ENCODE results near the gene SOS1.
A peak's percentile ranks its signal among the peaks of the same experiment; 100 is the strongest.

The SOS1 gene

DNA sequence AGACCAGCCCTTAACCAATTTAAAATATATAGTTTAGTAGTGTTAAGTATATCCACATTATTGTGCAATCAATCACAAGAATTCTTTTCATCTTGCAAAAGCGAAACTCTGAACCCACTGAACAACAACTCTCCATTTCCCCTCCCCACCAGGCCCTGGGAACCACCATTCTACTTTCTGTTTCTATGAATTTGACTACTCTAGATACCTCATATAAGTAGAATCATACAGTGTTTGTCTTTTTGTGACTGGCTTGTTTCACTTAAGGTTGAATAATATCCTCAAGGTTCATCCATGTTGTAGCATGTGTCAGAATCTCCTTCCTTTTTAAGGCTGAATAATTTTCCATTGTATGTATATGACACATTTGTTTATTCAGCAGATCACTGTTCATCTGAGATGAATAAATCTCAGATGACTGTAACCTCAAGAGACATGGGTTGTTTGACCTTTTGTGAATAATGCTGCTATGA lies 8.1 kb upstream of the SOS1 start:
- no peak overlapping the region for H3K4me3 ChIP-seq (ENCODE audit: control insufficient read depth, low read depth, low read length)
- DNase-seq (ENCODE audit: low read depth), result peak; percentile 64
- TF ChIP-seq, protein P1, sequence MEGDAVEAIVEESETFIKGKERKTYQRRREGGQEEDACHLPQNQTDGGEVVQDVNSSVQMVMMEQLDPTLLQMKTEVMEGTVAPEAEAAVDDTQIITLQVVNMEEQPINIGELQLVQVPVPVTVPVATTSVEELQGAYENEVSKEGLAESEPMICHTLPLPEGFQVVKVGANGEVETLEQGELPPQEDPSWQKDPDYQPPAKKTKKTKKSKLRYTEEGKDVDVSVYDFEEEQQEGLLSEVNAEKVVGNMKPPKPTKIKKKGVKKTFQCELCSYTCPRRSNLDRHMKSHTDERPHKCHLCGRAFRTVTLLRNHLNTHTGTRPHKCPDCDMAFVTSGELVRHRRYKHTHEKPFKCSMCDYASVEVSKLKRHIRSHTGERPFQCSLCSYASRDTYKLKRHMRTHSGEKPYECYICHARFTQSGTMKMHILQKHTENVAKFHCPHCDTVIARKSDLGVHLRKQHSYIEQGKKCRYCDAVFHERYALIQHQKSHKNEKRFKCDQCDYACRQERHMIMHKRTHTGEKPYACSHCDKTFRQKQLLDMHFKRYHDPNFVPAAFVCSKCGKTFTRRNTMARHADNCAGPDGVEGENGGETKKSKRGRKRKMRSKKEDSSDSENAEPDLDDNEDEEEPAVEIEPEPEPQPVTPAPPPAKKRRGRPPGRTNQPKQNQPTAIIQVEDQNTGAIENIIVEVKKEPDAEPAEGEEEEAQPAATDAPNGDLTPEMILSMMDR (conservative IDR thresholded peaks at IDR 0.05; ENCODE audit: control insufficient read depth, insufficient read depth, low read depth, low read length), result no peak

DNA sequence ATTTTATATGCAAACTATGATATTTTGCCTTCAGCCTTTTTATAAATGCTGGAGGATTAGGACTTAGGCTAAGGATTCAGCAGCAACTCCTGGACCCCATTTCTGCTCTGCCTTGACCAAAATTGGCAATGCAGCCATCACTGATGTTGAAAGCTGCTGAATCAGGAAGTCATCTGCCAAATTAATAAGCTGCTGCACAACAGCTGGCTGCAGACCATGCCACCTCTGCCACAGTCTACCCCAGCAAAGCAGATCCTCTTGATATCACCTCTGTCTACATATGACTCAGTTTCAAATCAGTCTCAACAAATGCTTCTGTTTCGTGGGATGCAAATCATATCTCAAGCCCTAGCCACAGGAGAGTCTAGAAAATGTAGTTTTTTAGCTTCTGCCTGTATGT lies 7.1 kb upstream of the SOS1 start:
- peak; percentile 63 for DNase-seq (ENCODE audit: low read depth)

DNA sequence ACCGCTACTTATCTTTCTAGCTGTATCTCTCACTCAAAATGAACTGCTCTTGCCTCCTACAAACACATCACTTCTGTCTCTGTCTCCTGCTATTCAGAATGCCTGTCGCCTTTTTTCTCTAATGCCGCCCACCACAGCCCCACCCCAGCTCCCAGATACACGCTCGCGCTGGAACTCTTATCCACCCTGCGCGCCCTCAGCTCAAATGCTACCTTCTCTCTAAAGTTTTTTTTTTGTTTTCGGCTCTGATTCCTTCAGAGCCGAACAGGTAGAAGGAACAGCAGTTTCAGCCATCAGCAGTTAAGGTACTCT lies 3.9 kb upstream of the SOS1 start:
- TF ChIP-seq, protein P1 (conservative IDR thresholded peaks at IDR 0.05; ENCODE audit: control insufficient read depth, insufficient read depth, low read depth, low read length), result no peak
- no peak for DNase-seq (ENCODE audit: low read depth)
- H3K4me3 ChIP-seq (ENCODE audit: control insufficient read depth, low read depth, low read length), result peak overlapping the region; percentile 72

More for the DNA sequence above, 7.1 kb upstream of the SOS1 start:
- TF ChIP-seq, protein P1 (conservative IDR thresholded peaks at IDR 0.05; ENCODE audit: control insufficient read depth, insufficient read depth, low read depth, low read length), result no peak
- no peak overlapping the region for H3K4me3 ChIP-seq (ENCODE audit: control insufficient read depth, low read depth, low read length)

DNA sequence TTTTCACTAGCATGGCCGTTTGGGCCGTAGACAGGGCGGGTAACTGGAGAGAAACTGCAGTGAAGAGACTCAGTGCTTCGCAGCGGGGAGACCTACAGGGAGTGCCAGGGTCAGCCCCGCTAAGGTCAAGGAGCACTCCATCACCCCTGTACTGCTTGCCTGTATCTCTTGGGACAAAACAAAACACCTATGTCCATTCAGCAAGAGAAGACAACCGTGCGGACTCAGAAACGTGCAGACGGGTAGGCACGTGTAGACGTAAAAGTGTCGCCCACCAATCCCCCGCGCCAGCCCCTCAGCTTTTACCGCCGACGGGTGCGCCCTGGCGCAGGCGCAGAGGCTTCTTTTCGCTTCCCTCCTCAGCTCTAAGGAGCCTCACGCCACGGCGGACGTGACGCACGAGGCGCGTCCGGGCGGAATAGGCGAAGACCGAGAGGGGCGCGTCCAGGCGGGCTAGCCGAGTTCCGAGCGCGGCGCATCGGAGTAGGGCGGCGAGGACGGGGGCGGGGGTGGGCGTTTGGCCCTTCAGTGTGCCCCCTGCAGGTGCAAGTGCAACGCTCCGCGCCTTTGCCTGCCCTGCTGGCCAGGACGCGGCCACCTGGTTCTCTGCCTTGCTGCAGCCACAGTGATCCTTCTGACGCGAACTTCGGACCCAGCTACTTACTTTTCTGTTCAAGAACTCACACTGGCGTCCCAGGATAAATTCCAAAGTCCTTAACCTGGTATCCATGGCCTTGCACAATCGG lies 3.3 kb upstream of the SOS1 start:
- TF ChIP-seq, protein P1 (conservative IDR thresholded peaks at IDR 0.05; ENCODE audit: control insufficient read depth, insufficient read depth, low read depth, low read length), result peak; percentile 32
- peak overlapping the region; percentile 72 for H3K4me3 ChIP-seq (ENCODE audit: control insufficient read depth, low read depth, low read length)
- DNase-seq (ENCODE audit: low read depth), result peak; percentile 93

DNA sequence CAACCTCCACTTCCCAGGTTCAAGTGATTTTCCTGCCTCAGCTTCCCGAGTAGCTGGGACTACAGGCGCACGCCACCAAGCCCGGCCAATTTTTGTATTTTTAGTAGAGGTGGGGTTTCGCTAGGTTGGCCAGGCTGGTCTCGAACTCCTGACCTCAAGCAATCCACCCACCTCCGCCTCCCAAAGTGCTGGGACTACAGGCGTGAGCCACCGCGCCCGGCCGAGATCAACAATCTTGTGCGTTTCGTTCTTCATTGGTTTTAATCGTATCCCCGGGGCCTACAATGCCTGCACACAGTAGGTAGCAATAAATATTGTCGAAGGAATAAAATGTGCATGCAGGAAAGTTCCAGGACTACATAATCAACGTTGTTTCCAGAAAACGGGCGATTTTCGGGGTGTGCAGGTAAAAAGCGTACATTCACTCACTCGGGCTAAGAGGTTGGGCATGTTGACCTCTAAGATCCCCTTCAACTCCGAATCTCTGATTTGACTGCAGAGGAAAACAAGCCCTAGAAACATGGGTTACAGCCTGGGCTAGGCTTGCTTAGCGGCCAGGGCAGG lies 2.7 kb upstream of the SOS1 start:
- peak overlapping the region; percentile 72 for H3K4me3 ChIP-seq (ENCODE audit: control insufficient read depth, low read depth, low read length)
- no peak for DNase-seq (ENCODE audit: low read depth)
- TF ChIP-seq, protein P1 (conservative IDR thresholded peaks at IDR 0.05; ENCODE audit: control insufficient read depth, insufficient read depth, low read depth, low read length), result no peak

DNA sequence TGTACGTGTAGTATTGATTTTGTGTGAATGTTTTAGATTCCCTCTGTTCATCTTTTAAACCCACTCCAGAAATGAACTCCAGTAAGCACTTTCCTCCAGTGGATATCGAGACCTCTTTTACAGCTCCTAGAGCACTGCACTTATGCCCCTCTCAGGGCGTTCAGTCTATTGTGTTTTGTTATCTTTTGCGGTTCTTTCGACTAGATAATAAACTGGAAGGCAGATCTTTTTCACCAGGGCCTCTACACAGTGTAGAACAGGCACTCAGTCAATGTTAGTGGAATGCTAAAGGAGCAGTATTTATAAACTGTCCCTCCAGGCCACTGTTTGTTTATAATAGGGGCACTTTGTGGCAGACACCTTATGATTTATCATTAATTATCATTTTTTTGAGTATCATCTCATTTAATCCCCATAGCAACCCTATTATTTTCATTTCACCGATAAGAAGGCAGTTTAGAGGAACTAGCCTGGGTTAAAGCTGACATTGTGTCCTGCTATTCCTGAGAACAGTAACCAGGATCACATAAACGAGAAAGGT lies 742 bp upstream of the SOS1 start:
- TF ChIP-seq, protein P1 (conservative IDR thresholded peaks at IDR 0.05; ENCODE audit: control insufficient read depth, insufficient read depth, low read depth, low read length), result no peak
- peak overlapping the region; percentile 70 for H3K4me3 ChIP-seq (ENCODE audit: control insufficient read depth, low read depth, low read length)
- DNase-seq (ENCODE audit: low read depth), result no peak
